Activated T-cell treated with anti-CD3 and anti-CD28 coated beads, Interleukin-2, amount 50 U/mL, for 1 hour (primary cell): Measurements from ENCODE around the gene IL11.

Source experiments
- DNase-seq: peaks from one replicate; pipeline ENCODE4 v3.0.0-alpha.2; 2020

Gene IL11

GRCh38 chr19:55321466-55322137 is 48.7 kb downstream of the IL11 start:
- no peak for DNase-seq

- DNase-seq = no peak
Observed at GRCh38 chr19:55320844-55321419, 49.3 kb downstream of the IL11 start.

GRCh38 chr19:55319785-55320184 is 50.5 kb downstream of the IL11 start:
- DNase-seq = no peak

- DNase-seq = no peak
Observed at GRCh38 chr19:55316646-55317045, 53.6 kb downstream of the IL11 start.

GRCh38 chr19:55315956-55316525 is 54.2 kb downstream of the IL11 start:
- DNase-seq = no peak

- DNase-seq = no peak
Observed at GRCh38 chr19:55314396-55314795, 55.9 kb downstream of the IL11 start.
